ENCODE measurements around the gene FOXI3.

DNA sequence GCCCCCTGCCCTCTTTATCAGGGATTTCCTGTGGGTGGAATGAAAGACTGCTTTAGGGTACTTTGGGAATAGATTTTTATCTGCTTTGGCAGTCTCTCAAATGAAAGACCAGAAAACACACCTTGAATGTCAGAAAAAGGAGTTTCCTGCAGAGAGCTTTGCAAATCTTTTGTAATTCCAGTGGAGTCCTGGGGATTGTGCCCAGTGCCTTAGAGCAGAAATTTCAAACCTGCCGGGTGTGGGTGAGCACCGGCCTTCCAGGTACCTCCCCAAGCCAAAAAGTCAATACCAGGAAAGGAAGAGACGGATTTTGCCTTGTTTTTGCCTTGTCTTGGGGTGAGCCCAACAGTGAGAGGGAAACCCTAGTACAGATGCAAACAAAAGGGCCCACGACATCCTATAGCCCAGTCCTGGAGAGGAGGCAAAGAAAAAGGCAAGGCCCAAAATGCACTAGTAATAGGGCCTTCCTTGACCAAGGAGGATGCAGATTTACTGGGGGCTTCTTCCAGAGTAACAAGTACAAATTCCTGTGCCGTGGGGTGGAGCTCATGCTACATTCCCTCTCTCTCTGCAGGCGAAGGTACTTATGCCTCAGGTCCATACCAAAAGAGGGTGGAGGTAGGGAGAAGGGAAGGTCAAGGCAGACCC is 36.4 kb downstream of the FOXI3 start:
- TF ChIP-seq, protein P1, sequence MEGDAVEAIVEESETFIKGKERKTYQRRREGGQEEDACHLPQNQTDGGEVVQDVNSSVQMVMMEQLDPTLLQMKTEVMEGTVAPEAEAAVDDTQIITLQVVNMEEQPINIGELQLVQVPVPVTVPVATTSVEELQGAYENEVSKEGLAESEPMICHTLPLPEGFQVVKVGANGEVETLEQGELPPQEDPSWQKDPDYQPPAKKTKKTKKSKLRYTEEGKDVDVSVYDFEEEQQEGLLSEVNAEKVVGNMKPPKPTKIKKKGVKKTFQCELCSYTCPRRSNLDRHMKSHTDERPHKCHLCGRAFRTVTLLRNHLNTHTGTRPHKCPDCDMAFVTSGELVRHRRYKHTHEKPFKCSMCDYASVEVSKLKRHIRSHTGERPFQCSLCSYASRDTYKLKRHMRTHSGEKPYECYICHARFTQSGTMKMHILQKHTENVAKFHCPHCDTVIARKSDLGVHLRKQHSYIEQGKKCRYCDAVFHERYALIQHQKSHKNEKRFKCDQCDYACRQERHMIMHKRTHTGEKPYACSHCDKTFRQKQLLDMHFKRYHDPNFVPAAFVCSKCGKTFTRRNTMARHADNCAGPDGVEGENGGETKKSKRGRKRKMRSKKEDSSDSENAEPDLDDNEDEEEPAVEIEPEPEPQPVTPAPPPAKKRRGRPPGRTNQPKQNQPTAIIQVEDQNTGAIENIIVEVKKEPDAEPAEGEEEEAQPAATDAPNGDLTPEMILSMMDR (IDR thresholded peaks at IDR 0.05) = no peak
- TF ChIP-seq POLR2A (IDR thresholded peaks at IDR 0.05) = no peak
